Kidney epithelial cell (primary cell): Measurements from ENCODE around the gene NAPEPLD. TPM values are rescaled to one million over a fixed set of nuclear protein-coding genes. Genes with fewer than 3 reads are reported as not detected.
"Not testable (repeated sequence)": the region's sequence is repeated elsewhere in the genome, so short reads cannot be mapped to it uniquely, and the experiment has no call there.

Experiments used
- DNase-seq: peaks from one replicate; pipeline ENCODE4 v3.0.0-alpha.2; 2010; ENCODE audit warnings: low read depth
- H3K27me3 ChIP-seq: 2 replicates; pipeline ENCODE4 v1.6.0; 2011; ENCODE audit warnings: low read length; ENCODE audit not compliant: control insufficient read depth, insufficient read depth
- H3K36me3 ChIP-seq: 2 replicates; pipeline ENCODE4 v1.5.1; 2011; ENCODE audit warnings: low read length; ENCODE audit not compliant: control insufficient read depth, insufficient read depth
- H3K4me3 ChIP-seq: 2 replicates; pipeline ENCODE4 v1.5.1; 2011; ENCODE audit warnings: low read depth, mild to moderate bottlenecking, control low read depth, low read length
- CTCF ChIP-seq: IDR thresholded peaks from 2 replicates; pipeline ENCODE4 v1.5.1; 2011; ENCODE audit warnings: mild to moderate bottlenecking, moderate library complexity, low read length, control low read depth, inconsistent platforms; ENCODE audit not compliant: insufficient read depth, poor library complexity, severe bottlenecking
- total RNA-seq: library from RNA; depleted of rRNA; stranded (reverse); fragments of >200 nt; gene quantifications from 2 replicates; pipeline ENCODE4 v1.2.3, GENCODE V29; 2015

NAPEPLD gene
- total RNA-seq, 1 donor from 2014 or later = 9.6 TPM

GRCh38 chr7:103106005-103106702 lies 42.7 kb downstream of the NAPEPLD start:
- Histone ChIP-seq H3K36me3 (no peaks in the 10 kb centered on the region), H3K27me3 (no peaks in the 10 kb centered on the region), H3K4me3 (no peak overlapping the region)
- no peak for TF ChIP-seq CTCF
- DNase-seq = no peak

- Histone ChIP-seq H3K36me3 (no peaks in the 10 kb centered on the region), H3K27me3 (no peaks in the 10 kb centered on the region), H3K4me3 (no peak overlapping the region)
- TF ChIP-seq CTCF = no peak
- no peak for DNase-seq
Observed at GRCh38 chr7:103101543-103101942, 47.4 kb downstream of the NAPEPLD start.

GRCh38 chr7:103100348-103100747 lies 48.6 kb downstream of the NAPEPLD start:
- Histone ChIP-seq H3K36me3 (no peaks in the 10 kb centered on the region), H3K4me3 (no peak overlapping the region), H3K27me3 (no peaks in the 10 kb centered on the region)
- TF ChIP-seq CTCF = no peak
- no peak for DNase-seq

GRCh38 chr7:103097041-103097440 lies 51.9 kb downstream of the NAPEPLD start:
- no peak for DNase-seq
- H3K36me3 ChIP-seq = no peaks in the 10 kb centered on the region
- no peak for TF ChIP-seq CTCF
- no peaks in the 10 kb centered on the region for H3K27me3 ChIP-seq
- no peak overlapping the region for H3K4me3 ChIP-seq

GRCh38 chr7:103095558-103095957 lies 53.3 kb downstream of the NAPEPLD start:
- H3K4me3 ChIP-seq, DNase-seq, H3K36me3 ChIP-seq, H3K27me3 ChIP-seq: not testable (repeated sequence)

- no peak for DNase-seq
- Histone ChIP-seq H3K27me3 (no peaks in the 10 kb centered on the region), H3K4me3 (no peak overlapping the region), H3K36me3 (no peaks in the 10 kb centered on the region)
- TF ChIP-seq CTCF = peak; percentile 2
Observed at GRCh38 chr7:103094102-103094501, 54.8 kb downstream of the NAPEPLD start.
